GM21717 (cell line): ENCODE results near the gene AIG1.
"Not testable (repeated sequence)": the region's sequence is repeated elsewhere in the genome, so short reads cannot be mapped to it uniquely, and the experiment has no call there.

Experiments
- ATAC-seq: cut with Tn5 transposase; IDR thresholded peaks from one replicate; pipeline ENCODE4 v1.9.1; 2021; ENCODE audit warnings: mild to moderate bottlenecking, moderate library complexity; ENCODE audit not compliant: unreplicated experiment

AIG1 gene

GRCh38 chr6:143160439-143161220 lies 99.9 kb downstream of the AIG1 start:
- no peak for ATAC-seq

GRCh38 chr6:143163621-143164020 lies 102.9 kb downstream of the AIG1 start:
- ATAC-seq, result no peak

GRCh38 chr6:143164565-143165105 lies 103.9 kb downstream of the AIG1 start:
- ATAC-seq, result no peak

DNA sequence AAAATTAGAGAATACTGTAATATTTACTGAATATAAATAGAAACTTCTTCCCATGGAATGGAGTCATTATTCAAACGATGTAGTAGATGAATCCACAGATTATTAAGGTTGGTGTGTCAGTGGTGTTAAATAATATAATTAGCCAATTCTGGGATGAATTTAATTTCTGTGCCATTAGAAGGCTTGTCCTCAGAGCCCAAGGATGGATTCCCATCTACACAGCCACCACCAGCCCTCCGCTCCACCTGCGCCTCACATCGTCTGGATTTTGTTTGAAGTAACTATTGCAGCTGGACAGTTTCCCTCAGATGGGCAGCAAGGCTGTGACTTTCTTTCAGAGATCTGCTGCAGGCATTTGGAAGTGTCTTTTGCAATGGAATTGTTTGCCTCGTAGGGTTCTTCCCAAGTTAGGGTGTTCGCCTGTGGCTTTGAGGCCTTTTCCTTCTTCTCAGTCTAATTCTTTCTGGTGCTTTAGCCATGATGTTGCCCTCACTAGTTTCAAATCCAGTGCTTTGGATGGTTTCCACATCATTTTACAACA lies 104.7 kb downstream of the AIG1 start:
- no peak for ATAC-seq

GRCh38 chr6:143166247-143166695 lies 105.6 kb downstream of the AIG1 start:
- ATAC-seq, result no peak

- no peak for ATAC-seq
These were observed 106.5 kb downstream of the AIG1 start for GRCh38 chr6:143167224-143167623.

DNA sequence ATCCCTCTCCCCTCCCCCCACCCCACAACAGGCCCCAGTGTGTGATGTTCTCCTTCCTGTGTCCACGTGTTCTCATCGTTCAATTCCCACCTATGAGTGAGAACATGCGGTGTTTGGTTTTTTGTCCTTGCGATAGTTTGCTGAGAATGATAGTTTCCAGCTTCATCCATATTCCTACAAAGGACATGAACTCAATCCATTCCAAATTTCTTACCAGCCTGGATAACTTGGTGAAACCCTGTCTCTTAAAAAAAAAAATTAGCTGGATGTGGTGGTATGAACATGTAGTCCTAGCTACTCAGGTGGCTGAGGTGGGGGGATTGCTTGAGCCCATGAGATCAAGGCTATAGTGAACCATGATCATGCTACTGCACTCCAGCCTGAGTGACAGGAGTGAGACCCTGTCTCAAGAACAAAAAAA lies 107.7 kb downstream of the AIG1 start:
- ATAC-seq, result not testable (repeated sequence)

- ATAC-seq, result no peak
These were observed 108.8 kb downstream of the AIG1 start for GRCh38 chr6:143169440-143169839.

GRCh38 chr6:143174516-143174915 lies 113.8 kb downstream of the AIG1 start:
- no peak for ATAC-seq

GRCh38 chr6:143174951-143175350 lies 114.3 kb downstream of the AIG1 start:
- no peak for ATAC-seq

DNA sequence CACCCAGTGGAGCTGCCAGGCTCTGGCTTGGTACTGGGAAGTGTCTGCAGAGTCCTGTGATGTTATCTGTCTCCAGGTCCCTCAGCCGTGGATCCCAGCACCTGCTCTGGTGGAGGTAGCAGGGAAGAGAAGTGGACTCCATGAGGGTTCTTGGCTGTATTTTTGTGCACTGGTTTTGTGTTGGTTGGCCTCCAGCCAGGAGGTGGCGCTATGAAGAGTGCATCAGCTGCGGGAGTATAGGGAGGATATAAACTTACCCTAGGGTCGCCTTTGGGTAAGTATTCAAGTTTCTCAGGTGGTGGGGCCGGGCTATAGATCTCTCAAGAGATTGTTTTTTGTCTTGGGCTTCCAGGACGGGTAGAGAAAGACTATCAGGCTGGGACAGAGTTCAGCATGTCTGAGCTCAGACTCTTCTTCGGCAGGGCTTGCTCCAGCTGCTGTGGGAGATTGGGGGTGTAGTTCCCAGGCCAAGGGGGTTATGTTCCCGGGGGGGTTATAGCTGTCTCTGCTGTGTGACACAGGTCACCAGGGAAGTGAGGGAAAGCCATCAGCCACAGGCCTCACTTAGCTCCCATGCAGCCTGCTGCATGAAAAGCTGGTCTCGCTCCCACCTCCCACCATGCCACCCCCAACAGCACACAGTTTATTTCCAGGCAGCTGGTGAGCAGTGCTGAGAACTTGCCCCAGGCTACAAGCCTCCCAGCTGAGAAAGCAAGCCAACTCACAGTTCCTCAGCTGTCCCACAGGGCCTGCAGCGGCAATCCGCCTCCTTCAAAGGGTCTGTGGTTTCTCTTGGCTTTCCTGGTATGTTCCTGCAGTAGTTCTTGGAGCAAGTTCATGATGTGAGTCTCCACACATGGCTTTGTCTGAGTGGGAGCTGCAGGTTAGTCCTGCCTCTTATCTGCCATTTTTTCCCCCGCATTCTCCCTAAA lies 115.7 kb downstream of the AIG1 start:
- ATAC-seq, result no peak

GRCh38 chr6:143177706-143178105 lies 117.0 kb downstream of the AIG1 start:
- ATAC-seq, result no peak

GRCh38 chr6:143179096-143179495 lies 118.4 kb downstream of the AIG1 start:
- no peak for ATAC-seq

GRCh38 chr6:143179901-143180612 lies 119.4 kb downstream of the AIG1 start:
- no peak for ATAC-seq

- ATAC-seq, result no peak
These were observed 120.1 kb downstream of the AIG1 start for GRCh38 chr6:143180826-143181225.

DNA sequence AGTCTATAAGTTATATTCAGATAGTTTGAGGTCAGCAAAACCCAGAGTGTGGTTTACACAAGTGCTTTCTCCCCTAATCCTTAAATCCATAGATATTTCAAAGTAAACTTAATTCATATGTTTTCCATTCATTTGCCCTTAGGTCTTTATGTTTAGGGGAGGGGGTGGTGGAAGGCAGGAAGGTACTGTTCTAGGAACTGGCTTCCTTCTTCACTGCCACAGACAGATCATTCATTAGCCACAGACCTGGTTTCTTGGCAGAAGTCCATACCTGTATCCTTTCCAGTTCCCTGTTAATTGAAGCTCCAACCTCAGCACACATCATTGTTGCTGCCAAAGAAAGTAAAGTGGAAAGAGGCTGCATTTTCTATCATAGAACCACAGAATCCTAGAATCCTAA lies 123.0 kb downstream of the AIG1 start:
- ATAC-seq, result no peak

GRCh38 chr6:143185288-143185687 lies 124.6 kb downstream of the AIG1 start:
- ATAC-seq, result no peak

DNA sequence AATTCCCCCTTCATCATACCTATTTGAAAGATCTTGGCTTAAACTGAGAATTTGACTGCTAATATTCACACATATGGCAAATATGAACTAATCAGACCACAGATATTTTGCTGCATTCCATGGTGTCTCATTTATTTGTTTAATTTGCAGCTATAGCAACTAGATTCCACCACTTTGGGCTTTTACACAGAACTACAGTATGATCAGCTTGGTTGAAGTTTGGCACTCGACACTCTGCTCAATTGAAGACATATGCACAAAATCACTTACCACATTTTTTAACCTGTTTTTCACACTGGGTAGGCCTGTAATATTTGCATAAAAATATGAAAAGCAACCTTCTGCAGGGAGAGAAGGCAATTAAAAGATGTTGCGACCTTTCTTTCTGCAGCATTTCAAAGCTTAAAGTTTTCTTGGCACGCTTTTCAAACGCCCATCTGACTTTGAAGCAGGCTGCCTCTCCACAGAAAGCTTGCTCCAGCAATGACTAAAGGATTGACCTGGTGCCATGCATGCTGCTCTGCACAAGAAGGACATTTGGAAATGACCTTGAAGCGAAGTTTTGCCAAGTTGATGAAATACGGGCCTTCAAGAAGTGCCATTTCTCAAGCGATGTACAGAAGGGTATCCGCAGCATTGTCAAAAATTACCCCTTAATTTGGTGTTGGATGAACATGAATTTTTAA lies 126.7 kb downstream of the AIG1 start:
- no peak for ATAC-seq

DNA sequence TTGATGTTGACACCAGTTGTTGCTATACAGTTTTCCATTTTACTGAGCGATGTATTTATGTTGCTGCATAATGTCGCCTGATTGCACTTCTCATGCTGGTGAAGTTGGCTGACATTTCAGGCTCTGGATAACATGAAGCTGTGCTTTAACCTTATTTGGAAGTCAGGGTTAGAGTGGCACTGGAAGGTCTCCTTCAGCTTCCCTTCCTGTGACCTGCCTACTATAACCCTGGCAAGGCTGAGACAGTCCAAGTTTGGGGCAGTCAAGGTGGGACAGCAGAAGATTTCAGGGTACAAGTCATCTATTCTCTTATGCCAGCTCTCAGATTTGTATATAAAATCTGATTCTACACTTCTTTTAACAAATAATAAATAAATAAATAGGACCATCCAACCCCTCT lies 127.6 kb downstream of the AIG1 start:
- no peak for ATAC-seq

DNA sequence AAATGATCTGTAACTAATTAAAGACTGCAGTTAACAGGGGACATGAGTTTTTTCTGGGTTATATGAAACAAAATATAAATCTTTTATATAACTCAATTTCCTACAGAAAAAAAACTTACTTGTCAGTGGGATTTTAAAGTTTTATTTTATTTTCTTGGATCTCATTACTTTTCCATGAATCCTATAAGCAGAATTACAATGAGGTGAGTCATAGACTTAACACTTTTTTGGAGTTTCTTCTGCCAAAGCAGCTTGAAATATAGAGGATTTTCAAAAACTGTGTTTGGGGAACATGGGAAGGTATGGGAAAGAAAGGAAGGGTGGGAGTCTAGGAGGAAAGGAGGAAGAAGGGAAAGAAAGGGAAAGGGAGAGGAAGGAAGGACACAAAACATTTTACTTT lies 130.7 kb downstream of the AIG1 start:
- no peak for ATAC-seq
